Body of pancreas (tissue), 4 donors: ENCODE data around the gene SOX6.

ENCODE experiments used
- CTCF ChIP-seq, 7 experiments: fragments of 450-650 bp in 4 of 7; fragments of 200-600 bp in 3 of 7; sonication (generic) in 3 of 7; IDR thresholded peaks; one replicate each; pipeline ENCODE4 v1.5.1; 2016 to 2019; ENCODE audit warnings: antibody characterized with exemption in 7 of 7
- POLR2A ChIP-seq, 3 donors: fragments of 450-650 bp; IDR thresholded peaks; one replicate each; pipeline ENCODE4 v1.6.1; 2016; ENCODE audit warnings: antibody characterized with exemption in 3 of 3, mild to moderate bottlenecking in 2 of 3

GRCh38 chr11:15987046-15987445 is 369.3 kb downstream of the SOX6 start:
- TF ChIP-seq CTCF (IDR thresholded peaks at IDR 0.05) (no peak), POLR2A (IDR thresholded peaks at IDR 0.05) (no peak)
